ENCODE data around the gene PRELID3B. TPM values are rescaled to one million over a fixed set of nuclear protein-coding genes. Genes with fewer than 3 reads are reported as not detected.
A peak's percentile ranks its signal among the peaks of the same experiment; 100 is the strongest.

The PRELID3B gene
- total and polyA plus RNA-seq, 2 of the 13 experiments (the other 11 are each of a cell fraction or from before 2014, with no cell fraction given) = 23.3 to 42.6 TPM

DNA sequence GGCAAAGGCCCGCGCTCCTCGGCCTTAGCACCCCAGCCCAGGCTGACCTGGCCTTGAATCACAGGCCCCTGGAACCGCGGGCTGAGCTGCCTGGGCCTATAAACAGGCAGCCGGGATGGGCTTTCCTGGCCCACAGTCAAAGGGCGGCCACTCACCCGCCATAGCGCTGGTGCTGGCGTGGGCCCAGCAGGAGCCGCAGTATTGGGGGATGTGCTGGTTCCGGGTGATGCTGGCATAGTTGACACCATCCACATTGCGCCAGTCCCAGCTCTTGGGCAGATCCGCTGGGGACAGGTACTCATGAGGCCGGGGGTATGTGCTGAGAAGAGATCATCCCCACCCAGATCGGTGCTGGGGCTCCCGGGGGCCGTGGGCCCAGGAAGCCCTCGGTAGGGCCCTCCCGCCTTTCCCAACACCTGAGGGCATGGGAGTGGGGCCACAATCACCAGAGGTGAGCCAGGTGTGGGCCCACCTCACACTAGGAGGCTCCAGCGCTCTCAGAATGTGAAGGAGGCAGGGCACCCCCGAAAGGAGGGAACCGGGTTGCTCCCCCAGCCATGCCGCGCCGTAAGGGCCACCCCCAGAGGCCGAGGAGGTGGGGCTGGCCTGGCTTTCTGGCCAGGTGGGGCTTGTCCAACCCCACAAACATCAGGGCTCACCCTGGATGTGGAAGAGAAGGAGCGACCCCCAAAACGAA lies 36.3 kb downstream of the PRELID3B start (continued):
- TF ChIP-seq NFAT5 (CRISPR knock-in tag; IDR thresholded peaks at IDR 0.05) (0 out of 2 replicates have a peak, but pooled peaks have one; percentile 78), GABPB1 (CRISPR knock-in tag; IDR thresholded peaks at IDR 0.05) (no peak), BORCS8-MEF2B (CRISPR knock-in tag; IDR thresholded peaks at IDR 0.05) (no peak), STAT6 (CRISPR knock-in tag; IDR thresholded peaks at IDR 0.05; ENCODE audit: borderline replicate concordance) (no peak), PCBP1 (IDR thresholded peaks at IDR 0.05; ENCODE audit: borderline replicate concordance, low read depth, low read length) (no peak; the same call in 1 of the 2 replicates), ARNT2 (CRISPR knock-in tag; IDR thresholded peaks at IDR 0.05; ENCODE audit: low read depth) (no peak), GRHL1 (CRISPR knock-in tag; conservative IDR thresholded peaks at IDR 0.05) (no peak), ZNF563 (CRISPR knock-in tag; IDR thresholded peaks at IDR 0.05) (no peak), KAT8 (CRISPR knock-in tag; IDR thresholded peaks at IDR 0.05) (no peak)
- TF ChIP-seq, protein P1, sequence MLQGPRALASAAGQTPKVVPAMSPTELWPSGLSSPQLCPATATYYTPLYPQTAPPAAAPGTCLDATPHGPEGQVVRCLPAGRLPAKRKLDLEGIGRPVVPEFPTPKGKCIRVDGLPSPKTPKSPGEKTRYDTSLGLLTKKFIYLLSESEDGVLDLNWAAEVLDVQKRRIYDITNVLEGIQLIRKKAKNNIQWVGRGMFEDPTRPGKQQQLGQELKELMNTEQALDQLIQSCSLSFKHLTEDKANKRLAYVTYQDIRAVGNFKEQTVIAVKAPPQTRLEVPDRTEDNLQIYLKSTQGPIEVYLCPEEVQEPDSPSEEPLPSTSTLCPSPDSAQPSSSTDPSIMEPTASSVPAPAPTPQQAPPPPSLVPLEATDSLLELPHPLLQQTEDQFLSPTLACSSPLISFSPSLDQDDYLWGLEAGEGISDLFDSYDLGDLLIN (CRISPR knock-in tag; IDR thresholded peaks at IDR 0.05; ENCODE audit: borderline replicate concordance) = 0 out of 2 replicates have a peak, but pooled peaks have one; percentile 10

Data from HepG2 (cell line).